DMS153 treated with DMSO at 0.1 percent for 48 hours (cell line): ENCODE measurements around the gene IQCE.
"Not testable (repeated sequence)": the region's sequence is repeated elsewhere in the genome, so short reads cannot be mapped to it uniquely, and the experiment has no call there.

Experiments used
- DNase-seq: peaks from one replicate; lab custom pipeline; 2025; ENCODE audit not compliant: unreplicated experiment; lab: John Stamatoyannopoulos, UW

Gene IQCE

GRCh38 chr7:2553108-2553507 is 5.7 kb upstream of the IQCE start:
- DNase-seq, result no peak

- no peak for DNase-seq
These were observed 4.8 kb upstream of the IQCE start for GRCh38 chr7:2553831-2554581.

GRCh38 chr7:2554661-2555111 is 4.1 kb upstream of the IQCE start:
- DNase-seq, result no peak

GRCh38 chr7:2555121-2556052 is 3.4 kb upstream of the IQCE start, which contains the start of gene BRAT1:
Gene BRAT1, minus strand, starts transcription at chr7:2555524. Its CDS starts 1,093 bp downstream, at chr7:2554431.
- peak; percentile 99 for DNase-seq

GRCh38 chr7:2559283-2559950 is 638 bp downstream of the IQCE start:
- DNase-seq, result no peak

GRCh38 chr7:2563955-2564354 is 5.2 kb downstream of the IQCE start:
- DNase-seq, result not testable (repeated sequence)

- no peak for DNase-seq
These were observed 6.3 kb downstream of the IQCE start for GRCh38 chr7:2564970-2565540.

GRCh38 chr7:2566348-2566889 is 7.6 kb downstream of the IQCE start:
- DNase-seq, result no peak

- peak; percentile 91 for DNase-seq
These were observed 8.3 kb downstream of the IQCE start for GRCh38 chr7:2566890-2567678.

GRCh38 chr7:2567679-2568278 is 9.0 kb downstream of the IQCE start:
- peak; percentile 74 for DNase-seq

- DNase-seq, result no peak
These were observed 9.9 kb downstream of the IQCE start for GRCh38 chr7:2568521-2569223.

- no peak for DNase-seq
These were observed 10.6 kb downstream of the IQCE start for GRCh38 chr7:2569421-2569820.

- DNase-seq, result no peak
These were observed 11.2 kb downstream of the IQCE start for GRCh38 chr7:2570021-2570420.

GRCh38 chr7:2571409-2571808 is 12.6 kb downstream of the IQCE start:
- no peak for DNase-seq

- no peak for DNase-seq
These were observed 13.5 kb downstream of the IQCE start for GRCh38 chr7:2572101-2572842.

- no peak for DNase-seq
These were observed 15.0 kb downstream of the IQCE start for GRCh38 chr7:2573761-2574160.

GRCh38 chr7:2575046-2575732 is 16.4 kb downstream of the IQCE start:
- no peak for DNase-seq
